Mesenchymal stem cell (in vitro differentiated cells and primary cell): Measurements from ENCODE around the gene RRP1B. TPM values are rescaled to one million over a fixed set of nuclear protein-coding genes. Genes with fewer than 3 reads are reported as not detected.

ENCODE experiments used
- DNase-seq: peaks from one replicate; pipeline ENCODE4 v3.0.0-alpha.2; 2013
- H2AFZ ChIP-seq: one replicate; pipeline ENCODE4 v1.6.1; 2013; ENCODE audit warnings: low read depth, mild to moderate bottlenecking, control low read depth, inconsistent platforms, low read length, moderate library complexity
- H2AK5ac ChIP-seq: 2 replicates; pipeline ENCODE4 v1.6.1; 2013; ENCODE audit warnings: low read length, moderate library complexity, mild to moderate bottlenecking, inconsistent platforms; ENCODE audit not compliant: severe bottlenecking
- H2BK120ac ChIP-seq: one replicate; pipeline ENCODE4 v1.6.1; 2013; ENCODE audit warnings: low read depth, mild to moderate bottlenecking, inconsistent platforms, low read length, moderate library complexity
- H2BK12ac ChIP-seq, 2 experiments: one replicate each; pipeline ENCODE4 v1.6.1; 2013; ENCODE audit warnings: inconsistent platforms in 2 of 2, low read length in 2 of 2, mild to moderate bottlenecking in 2 of 2, moderate library complexity in 2 of 2, control low read depth in 1 of 2
- H2BK15ac ChIP-seq: one replicate; pipeline ENCODE4 v1.6.1; 2013; ENCODE audit warnings: mild to moderate bottlenecking, low read depth, inconsistent platforms; ENCODE audit not compliant: poor library complexity, severe bottlenecking
- H2BK5ac ChIP-seq: 2 replicates; pipeline ENCODE4 v1.6.1; 2013; ENCODE audit warnings: low read depth, mild to moderate bottlenecking, low read length, control low read depth, inconsistent platforms; ENCODE audit not compliant: poor library complexity, severe bottlenecking
- H3K14ac ChIP-seq, 2 experiments: one replicate each; pipeline ENCODE4 v1.6.1; 2013; ENCODE audit warnings: inconsistent platforms in 2 of 2, low read length in 2 of 2, control low read depth in 1 of 2, mild to moderate bottlenecking in 1 of 2, moderate library complexity in 1 of 2
- H3K18ac ChIP-seq, 2 experiments: one replicate each; pipeline ENCODE4 v1.6.1; 2013; ENCODE audit warnings: inconsistent platforms in 2 of 2, low read length in 2 of 2, control low read depth in 1 of 2, low read depth in 1 of 2, mild to moderate bottlenecking in 1 of 2
- H3K23ac ChIP-seq, 2 experiments: one replicate each; pipeline ENCODE4 v1.6.1; 2013; ENCODE audit warnings: inconsistent platforms in 2 of 2, low read length in 2 of 2, mild to moderate bottlenecking in 2 of 2, moderate library complexity in 2 of 2, control low read depth in 1 of 2
- H3K27ac ChIP-seq: 2 replicates; pipeline ENCODE4 v1.5.1; 2013; ENCODE audit warnings: mild to moderate bottlenecking, moderate library complexity, low read length, control low read depth, inconsistent platforms; ENCODE audit not compliant: poor library complexity, severe bottlenecking
- H3K27me3 ChIP-seq, 2 experiments: 2 replicates each; pipeline versions ENCODE4 v1.6.1 to v1.7.0; 2013; ENCODE audit warnings: low read length in 2 of 2, mild to moderate bottlenecking in 2 of 2, moderate library complexity in 2 of 2, control low read depth in 1 of 2, inconsistent platforms in 1 of 2; ENCODE audit not compliant: control insufficient read depth in 1 of 2, insufficient read depth in 1 of 2
- H3K36me3 ChIP-seq, 2 experiments: 2 replicates each; pipeline versions ENCODE4 v1.6.1 to v1.7.0; 2013; ENCODE audit warnings: low read length in 2 of 2, control low read depth in 1 of 2, inconsistent platforms in 1 of 2, low read depth in 1 of 2, mild to moderate bottlenecking in 1 of 2; ENCODE audit not compliant: insufficient read depth in 2 of 2, control insufficient read depth in 1 of 2
- H3K4ac ChIP-seq, 2 experiments: one replicate each; pipeline ENCODE4 v1.6.1; 2013; ENCODE audit warnings: inconsistent platforms in 2 of 2, low read length in 2 of 2, mild to moderate bottlenecking in 2 of 2, moderate library complexity in 2 of 2, control low read depth in 1 of 2, low read depth in 1 of 2
- H3K4me1 ChIP-seq: 2 replicates; pipeline ENCODE4 v1.6.1; 2013; ENCODE audit warnings: low read depth, low read length, control low read depth; ENCODE audit not compliant: control insufficient read depth, insufficient read depth
- H3K4me2 ChIP-seq: 2 replicates; pipeline ENCODE4 v1.6.1; 2013; ENCODE audit warnings: low read length, mild to moderate bottlenecking, inconsistent platforms; ENCODE audit not compliant: poor library complexity, severe bottlenecking
- H3K4me3 ChIP-seq, 2 experiments: 2 replicates each; pipeline versions ENCODE4 v1.5.1 to v1.7.0; 2013; ENCODE audit warnings: low read length in 2 of 2, mild to moderate bottlenecking in 2 of 2, control low read depth in 1 of 2, low read depth in 1 of 2; ENCODE audit not compliant: insufficient read depth in 1 of 2
- H3K79me1 ChIP-seq: replicated peaks from 2 replicates; pipeline ENCODE4 v1.6.1; 2013; ENCODE audit warnings: mild to moderate bottlenecking, control low read depth, low read length, inconsistent platforms; ENCODE audit not compliant: poor library complexity, severe bottlenecking
- H3K9ac ChIP-seq: 2 replicates; pipeline ENCODE4 v1.7.0; 2013; ENCODE audit warnings: mild to moderate bottlenecking, low read length, moderate library complexity
- H3K9me3 ChIP-seq: 2 replicates; pipeline ENCODE4 v1.7.0; 2013; ENCODE audit warnings: mild to moderate bottlenecking, low read length; ENCODE audit not compliant: control insufficient read depth
- H4K8ac ChIP-seq: one replicate; pipeline ENCODE4 v1.6.1; 2013; ENCODE audit warnings: inconsistent platforms, mild to moderate bottlenecking, low read length, moderate library complexity
- H4K91ac ChIP-seq: one replicate; pipeline ENCODE4 v1.6.1; 2013; ENCODE audit warnings: mild to moderate bottlenecking, low read length, inconsistent platforms
- WGBS: methylation state at CpG from one replicate; pipeline ENCODE4 v1.1.7; 2013; ENCODE audit warnings: mixed read lengths; 5-methylcytosine and 5-hydroxymethylcytosine counted together
- small RNA-seq: library from polyadenylated mRNA; stranded (forward); fragments of <200 nt; extraction: miRNeasy Mini kit (QIAGEN cat#:217004); gene quantifications from one replicate; pipeline ENCODE3, GENCODE V24; 2013; ENCODE audit warnings: low read depth

Gene RRP1B

DNA sequence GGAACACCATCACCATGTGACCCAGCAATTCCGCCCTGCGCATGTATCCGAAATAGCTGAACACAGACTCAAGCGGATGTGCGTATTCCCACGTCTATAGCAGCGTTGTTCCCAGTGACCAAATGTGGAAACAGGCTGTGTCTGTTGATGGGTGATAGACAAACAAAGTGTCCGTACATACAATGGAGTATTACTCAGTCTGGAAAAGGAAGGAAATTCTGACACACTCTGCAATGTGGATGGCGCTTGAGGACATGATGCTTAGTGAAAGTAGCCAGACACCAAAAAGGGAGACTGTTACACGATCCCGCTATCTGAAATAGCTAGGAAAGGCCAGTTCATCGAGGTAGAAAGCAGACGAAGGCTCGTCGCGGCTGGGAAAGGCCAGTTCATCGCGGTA lies 85.4 kb downstream of the RRP1B start:
- WGBS, result 97% methylated on average over 18 of the region's 18 CpGs
- H2BK5ac ChIP-seq, result no peak overlapping the region
- no peak overlapping the region for H2BK120ac ChIP-seq

More for the DNA sequence above, 85.4 kb downstream of the RRP1B start:
- H2AFZ ChIP-seq, result no peak overlapping the region
- H2AK5ac ChIP-seq, result no peak overlapping the region
- peaks cover 21% of the 10 kb centered on the region for H3K79me1 ChIP-seq
- H3K9ac ChIP-seq, result no peak overlapping the region
- peaks cover 16% of the 10 kb centered on the region for H3K4me1 ChIP-seq
- no peak overlapping the region for H3K4me3 ChIP-seq
- no peak overlapping the region for H2BK12ac ChIP-seq
- no peak overlapping the region for H4K91ac ChIP-seq
- H3K23ac ChIP-seq, result no peak overlapping the region
- peaks cover 64 to 86% of the 10 kb centered on the region in 2 experiments for H3K36me3 ChIP-seq
- no peak overlapping the region for H4K8ac ChIP-seq
- H3K27me3 ChIP-seq, result no peaks in the 10 kb centered on the region
- H3K4ac ChIP-seq, result no peak overlapping the region
- no peak overlapping the region for H3K14ac ChIP-seq
- H2BK15ac ChIP-seq, result no peak overlapping the region
- no peak overlapping the region for H3K27ac ChIP-seq
- H3K9me3 ChIP-seq, result no peaks in the 10 kb centered on the region
- no peak overlapping the region for H3K4me2 ChIP-seq
- no peak for DNase-seq
- no peak overlapping the region for H3K18ac ChIP-seq

Small RNA genes lying within 50 kb of the gene (small RNA-seq; reads per million reads assigned to genes)
- not detected for gene MIR6070
